HCT116 (cell line): Measurements from ENCODE around the gene KASH5. TPM values are rescaled to one million over a fixed set of nuclear protein-coding genes. Genes with fewer than 3 reads are reported as not detected.

Experiments
- ATAC-seq: fragments of 200-7000 bp; cut with Tn5 transposase; 2 replicates; pipeline ENCODE4 v1.9.1; 2020; ENCODE audit warnings: mild to moderate bottlenecking, moderate library complexity
- BruUV-seq: library from RNA; stranded (reverse); fragments of 400-500 nt; replicated peaks from 2 replicates; lab custom pipeline; 2021; lab: Mats Ljungman, UMichigan
- CTCF ChIA-PET: fragments of 300-600 bp; sonication (Branson Sonifier 250); formaldehyde crosslinking; loops from one replicate; lab custom pipeline; 2021; ENCODE audit warnings: antibody characterized with exemption; lab: Charles Lee
- POLR2A ChIA-PET: fragments of 300-600, 350-600 bp; sonication (Branson Sonifier 250); formaldehyde crosslinking; loops from one replicate; lab custom pipeline; 2021; ENCODE audit warnings: antibody characterized with exemption; lab: Charles Lee
- RAD21 ChIA-PET, 2 experiments: fragments of 300-600 bp; sonication (Branson Sonifier 250); formaldehyde crosslinking; loops; one replicate each; lab custom pipeline; 2023; ENCODE audit warnings: low total read pairs in 2 of 2; ENCODE audit not compliant: uncharacterized antibody in 2 of 2, unreplicated experiment in 2 of 2, low non-redundant PET in 1 of 2; lab: Charles Lee
- DNase-seq: peaks from one replicate; pipeline ENCODE4 v3.0.0-alpha.2; 2010; ENCODE audit warnings: low read depth, low spot score
- H2AFZ ChIP-seq: fragments of 200-600 bp; shearing (Covaris generic), sonication (generic); 2 replicates; pipeline ENCODE4 v1.6.1; 2017; ENCODE audit warnings: low read depth, mixed run types, mixed read lengths, antibody characterized with exemption, low read length; ENCODE audit not compliant: poor library complexity, severe bottlenecking
- H3K27ac ChIP-seq: 2 replicates; pipeline ENCODE4 v1.5.1; 2012; ENCODE audit warnings: low read depth, low read length
- H3K27me3 ChIP-seq: fragments of 200-600 bp; sonication (generic); 2 replicates; pipeline ENCODE4 v1.6.1; 2016; ENCODE audit warnings: mixed run types, low read length, mixed read lengths; ENCODE audit not compliant: insufficient read depth
- H3K36me3 ChIP-seq, 2 experiments: fragments of 200-500 bp in 1 of 2; fragments of 200-600 bp in 1 of 2; sonication (Bioruptor generic) in 1 of 2; sonication (generic) in 1 of 2; 2 replicates each; pipeline versions ENCODE4 v1.5.1 to v1.6.1; 2014 to 2016; ENCODE audit warnings: low read length in 2 of 2, inconsistent platforms in 1 of 2, mixed read lengths in 1 of 2, mixed run types in 1 of 2; ENCODE audit not compliant: insufficient read depth in 2 of 2, control insufficient read depth in 1 of 2
- H3K4me1 ChIP-seq, 2 experiments: fragments of 200-600 bp in 1 of 2; sonication (generic) in 1 of 2; 2 replicates each; pipeline versions ENCODE4 v1.5.1 to v1.6.1; 2012 to 2017; ENCODE audit warnings: low read length in 2 of 2, inconsistent platforms in 1 of 2, mild to moderate bottlenecking in 1 of 2, mixed read lengths in 1 of 2, mixed run types in 1 of 2, moderate library complexity in 1 of 2; ENCODE audit not compliant: insufficient read depth in 2 of 2, control insufficient read depth in 1 of 2
- H3K4me2 ChIP-seq: fragments of 200-600 bp; sonication (generic); 2 replicates; pipeline ENCODE4 v1.6.1; 2017; ENCODE audit warnings: mixed run types, low read length, mixed read lengths
- H3K4me3 ChIP-seq, 2 experiments: fragments of 200-600 bp in 1 of 2; sonication (generic) in 1 of 2; replicated peaks in 1 of 2; 2 replicates each; pipeline ENCODE4 v1.5.1; 2011 to 2016; ENCODE audit warnings: low read length in 2 of 2, control low read depth in 1 of 2, low read depth in 1 of 2, mild to moderate bottlenecking in 1 of 2, mixed read lengths in 1 of 2, mixed run types in 1 of 2
- H3K79me2 ChIP-seq: fragments of 200-600 bp; sonication (generic); 2 replicates; pipeline ENCODE4 v1.6.1; 2017; ENCODE audit warnings: mild to moderate bottlenecking, mixed run types, low read length, moderate library complexity, mixed read lengths; ENCODE audit not compliant: insufficient read depth
- H3K9ac ChIP-seq: fragments of 200-600 bp; sonication (generic); 2 replicates; pipeline ENCODE4 v1.6.1; 2016; ENCODE audit warnings: low read length, mixed read lengths
- H3K9me2 ChIP-seq: fragments of 200-600 bp; sonication (generic), shearing (Covaris generic); 2 replicates; pipeline ENCODE4 v1.6.1; 2017; ENCODE audit warnings: mixed run types, mild to moderate bottlenecking, moderate library complexity; ENCODE audit not compliant: insufficient read depth
- H3K9me3 ChIP-seq, 2 experiments: fragments of 200-500 bp in 1 of 2; fragments of 200-600 bp in 1 of 2; sonication (Bioruptor generic) in 1 of 2; sonication (generic) in 1 of 2; 2 replicates each; pipeline ENCODE4 v1.6.1; 2014 to 2017; ENCODE audit warnings: low read length in 2 of 2, mixed read lengths in 2 of 2, inconsistent platforms in 1 of 2, low read depth in 1 of 2, mild to moderate bottlenecking in 1 of 2, mixed run types in 1 of 2, moderate library complexity in 1 of 2; ENCODE audit not compliant: control insufficient read depth in 1 of 2, insufficient read depth in 1 of 2
- H4K20me1 ChIP-seq: fragments of 200-600 bp; sonication (generic), shearing (Covaris generic); 2 replicates; pipeline ENCODE4 v1.6.1; 2017; ENCODE audit warnings: mixed run types, mild to moderate bottlenecking, moderate library complexity; ENCODE audit not compliant: insufficient read depth
- ATF3 ChIP-seq: IDR thresholded peaks from 2 replicates; pipeline ENCODE4 v1.6.1; 2012
- CBX3 ChIP-seq: IDR thresholded peaks from 2 replicates; pipeline ENCODE4 v1.6.1; 2012; ENCODE audit warnings: low read depth
- ELF1 ChIP-seq: IDR thresholded peaks from 2 replicates; pipeline ENCODE4 v1.6.1; 2012; ENCODE audit warnings: low read depth, borderline replicate concordance
- EZH2 ChIP-seq: fragments of 200-600 bp; sonication (generic); IDR thresholded peaks from 2 replicates; pipeline ENCODE4 v1.6.1; 2017; ENCODE audit warnings: antibody characterized with exemption, mixed run types
- POLR2AphosphoS5 ChIP-seq: IDR thresholded peaks from 2 replicates; pipeline ENCODE4 v1.6.1; 2011; ENCODE audit warnings: mild to moderate bottlenecking, low read depth, low read length, moderate library complexity
- REST ChIP-seq: IDR thresholded peaks from 2 replicates; pipeline ENCODE4 v1.6.1; 2012; ENCODE audit warnings: low read depth
- YY1 ChIP-seq: IDR thresholded peaks from 2 replicates; pipeline ENCODE4 v1.6.1; 2011; ENCODE audit warnings: low read length, low read depth, moderate library complexity, mild to moderate bottlenecking; ENCODE audit not compliant: insufficient replicate concordance; ENCODE audit errors: extremely low read depth
- ZBTB33 ChIP-seq: IDR thresholded peaks from 2 replicates; pipeline ENCODE4 v1.6.1; 2011; ENCODE audit warnings: mild to moderate bottlenecking, low read length, moderate library complexity; ENCODE audit not compliant: insufficient replicate concordance; ENCODE audit errors: extremely low read depth
- ZNF274 ChIP-seq: fragments of 200-500 bp; sonication (Bioruptor generic); IDR thresholded peaks from 2 replicates; pipeline ENCODE4 v1.6.1; 2014; ENCODE audit warnings: mild to moderate bottlenecking, low read depth, low read length, inconsistent platforms
- intact Hi-C: fragments of 100-400 bp; cut with micrococcal nuclease; formaldehyde crosslinking; loops from 2 replicates; pipeline ENCODE4 v1.10.0; 2022
- total RNA-seq: library from RNA; stranded (reverse); gene quantifications from one replicate; pipeline ENCODE4 v1.2.1, GENCODE V29; 2021; ENCODE audit not compliant: unreplicated experiment

KASH5 gene
- total RNA-seq, 1 experiment from 2014 or later: not detected

GRCh38 chr19:49339301-49340068 lies 48.6 kb upstream of the KASH5 start:
- Histone ChIP-seq H3K9me2 (no peaks in the 10 kb centered on the region), H2AFZ (no peak overlapping the region), H3K4me1 (peaks cover 0 to 6% of the 10 kb centered on the region in 2 experiments; a peak in 1 of 4 replicates), H3K27ac (no peak overlapping the region), H4K20me1 (no peaks in the 10 kb centered on the region), H3K36me3 (peaks cover 11 to 23% of the 10 kb centered on the region in 2 experiments; a peak in 3 of 4 replicates), H3K9ac (no peak overlapping the region), H3K9me3 (no peaks in the 10 kb centered on the region), H3K4me2 (no peak overlapping the region), H3K4me3 (no peak overlapping the region), H3K27me3 (no peaks in the 10 kb centered on the region), H3K79me2 (no peaks in the 10 kb centered on the region)
- no peak for DNase-seq
- TF ChIP-seq ELF1: no peak
- peak; percentile 39 for ATAC-seq
- no TSS peak for BruUV-seq
- intact Hi-C loops: no loop called here
- RAD21 ChIA-PET: no interaction called here
- POLR2A ChIA-PET: no interaction called here
- CTCF ChIA-PET: no interaction called here

- no peaks in the 10 kb centered on the region for H3K27me3 ChIP-seq
- no peak overlapping the region for H2AFZ ChIP-seq
- no TSS peak for BruUV-seq
- POLR2A ChIA-PET: no interaction called here
- DNase-seq: no peak
- no peak overlapping the region for H3K9ac ChIP-seq
- ATAC-seq: no peak
- H3K36me3 ChIP-seq: peaks cover 11 to 23% of the 10 kb centered on the region in 2 experiments; a peak in 3 of 4 replicates
- RAD21 ChIA-PET: no interaction called here
- no peak overlapping the region for H3K4me3 ChIP-seq
- H3K27ac ChIP-seq: no peak overlapping the region
- H3K9me3 ChIP-seq: no peaks in the 10 kb centered on the region
- no peaks in the 10 kb centered on the region for H3K9me2 ChIP-seq
- H3K4me1 ChIP-seq: peaks cover 0 to 6% of the 10 kb centered on the region in 2 experiments; a peak in 1 of 4 replicates
- intact Hi-C loops: no loop called here
- no peaks in the 10 kb centered on the region for H4K20me1 ChIP-seq
- no peak overlapping the region for H3K4me2 ChIP-seq
- no peaks in the 10 kb centered on the region for H3K79me2 ChIP-seq
- CTCF ChIA-PET: no interaction called here
- TF ChIP-seq POLR2AphosphoS5: no peak
- no peak for TF ChIP-seq ZBTB33
- no peak for TF ChIP-seq ATF3
- TF ChIP-seq ZNF274: no peak
- TF ChIP-seq CBX3: no peak
- TF ChIP-seq REST: no peak
- no peak for TF ChIP-seq EZH2
- TF ChIP-seq ELF1: no peak
- no peak for TF ChIP-seq YY1
These were observed 47.8 kb upstream of the KASH5 start for GRCh38 chr19:49340069-49340864.
